ENCODE measurements around the gene FLOT1. TPM values are rescaled to one million over a fixed set of nuclear protein-coding genes. Genes with fewer than 3 reads are reported as not detected.

Gene FLOT1
- total and polyA plus RNA-seq, 2 of the 13 experiments (the other 11 are each of a cell fraction or from before 2014, with no cell fraction given) = 82.3 to 130 TPM

GRCh38 chr6:30686908-30687658 is 55.4 kb downstream of the FLOT1 start (continued):
- TF ChIP-seq AKNA (CRISPR knock-in tag; IDR thresholded peaks at IDR 0.05; ENCODE audit: borderline replicate concordance) (no peak), YEATS4 (CRISPR knock-in tag; IDR thresholded peaks at IDR 0.05; ENCODE audit: borderline replicate concordance) (peak; percentile 40; the same call in 1 of the 2 replicates), SMAD3 (CRISPR knock-in tag; IDR thresholded peaks at IDR 0.05) (no peak), CHD2 (IDR thresholded peaks at IDR 0.05; ENCODE audit: low read depth, low read length) (no peak), HOXA9 (CRISPR knock-in tag; IDR thresholded peaks at IDR 0.05; ENCODE audit: borderline replicate concordance) (no peak), ZNF639 (CRISPR knock-in tag; conservative IDR thresholded peaks at IDR 0.05) (0 out of 2 replicates have a peak, but pooled peaks have one; percentile 26), CREB3 (CRISPR knock-in tag; IDR thresholded peaks at IDR 0.05) (no peak), TBP (CRISPR knock-in tag; IDR thresholded peaks at IDR 0.05) (no peak), ATF4 (CRISPR knock-in tag; IDR thresholded peaks at IDR 0.05) (no peak), PAXIP1 (CRISPR knock-in tag; conservative IDR thresholded peaks at IDR 0.05) (peak; percentile 26; the same call in 1 of the 2 replicates), TOPORS (CRISPR knock-in tag; IDR thresholded peaks at IDR 0.05) (no peak), TEAD2 (CRISPR knock-in tag; IDR thresholded peaks at IDR 0.05) (no peak), ZNF484 (CRISPR knock-in tag; IDR thresholded peaks at IDR 0.05; ENCODE audit: borderline replicate concordance, low read depth) (no peak), MXI1 (IDR thresholded peaks at IDR 0.05; ENCODE audit: borderline replicate concordance, low read depth, low read length) (no peak; the same call in 2 of the 3 replicates), ZSCAN21 (CRISPR knock-in tag; IDR thresholded peaks at IDR 0.05; ENCODE audit: borderline replicate concordance) (no peak; the same call in 1 of the 2 replicates), NCOA2 (CRISPR knock-in tag; IDR thresholded peaks at IDR 0.05) (no peak)
